Fibroblast of mammary gland (primary cell): ENCODE measurements around the gene PROSER3.
A peak's percentile ranks its signal among the peaks of the same experiment; 100 is the strongest.

ENCODE experiments used
- DNase-seq: peaks from one replicate; pipeline ENCODE4 v3.0.0-alpha.2; 2010; ENCODE audit warnings: low read depth
- H3K4me3 ChIP-seq: 2 replicates; pipeline ENCODE4 v1.5.1; 2011; ENCODE audit warnings: low read depth, mild to moderate bottlenecking, low read length, moderate library complexity; ENCODE audit not compliant: control insufficient read depth
- CTCF ChIP-seq: conservative IDR thresholded peaks from 2 replicates; pipeline ENCODE4 v1.5.1; 2011; ENCODE audit warnings: low read depth, low read length, inconsistent platforms; ENCODE audit not compliant: control insufficient read depth, insufficient read depth

The PROSER3 gene

GRCh38 chr19:35746531-35746930 is 11.4 kb upstream of the PROSER3 start:
- no peak for TF ChIP-seq CTCF
- DNase-seq: no peak
- peak overlapping the region; percentile 73 for H3K4me3 ChIP-seq

GRCh38 chr19:35748106-35749020 is 9.6 kb upstream of the PROSER3 start, which contains the start of gene LIN37:
Gene LIN37, plus strand, starts transcription at chr19:35748576. Its CDS starts 149 bp downstream, at chr19:35748725.
- H3K4me3 ChIP-seq: peak within 1 kb of the TSS; percentile 85
- peak; percentile 99 for DNase-seq
- no peak for TF ChIP-seq CTCF

GRCh38 chr19:35750167-35750566 is 7.8 kb upstream of the PROSER3 start:
- TF ChIP-seq CTCF: no peak
- DNase-seq: no peak
- H3K4me3 ChIP-seq: no peak overlapping the region

GRCh38 chr19:35751839-35752745 is 5.9 kb upstream of the PROSER3 start:
- no peak overlapping the region for H3K4me3 ChIP-seq
- DNase-seq: no peak
- TF ChIP-seq CTCF: no peak

GRCh38 chr19:35752746-35753350 is 5.1 kb upstream of the PROSER3 start:
- DNase-seq: no peak
- TF ChIP-seq CTCF: no peak
- no peak overlapping the region for H3K4me3 ChIP-seq

GRCh38 chr19:35753634-35754369 is 4.2 kb upstream of the PROSER3 start:
- no peak for DNase-seq
- H3K4me3 ChIP-seq: no peak overlapping the region

More at GRCh38 chr19:35753634-35754369, 4.2 kb upstream of the PROSER3 start:
- no peak for TF ChIP-seq CTCF
